Ishikawa (cell line): ENCODE data around the gene BFSP1.

Experiments
- CEBPB ChIP-seq: IDR thresholded peaks from 2 replicates; pipeline ENCODE4 v1.6.1; 2012
- CREB1 ChIP-seq: IDR thresholded peaks from 2 replicates; pipeline ENCODE4 v1.6.1; 2012; ENCODE audit warnings: low read depth
- EGR1 ChIP-seq: IDR thresholded peaks from 2 replicates; pipeline ENCODE4 v1.6.1; 2012
- EP300 ChIP-seq: IDR thresholded peaks from 2 replicates; pipeline ENCODE4 v1.6.1; 2012; ENCODE audit warnings: borderline replicate concordance
- FOXM1 ChIP-seq: IDR thresholded peaks from 2 replicates; pipeline ENCODE4 v1.6.1; 2012; ENCODE audit warnings: low read depth, borderline replicate concordance
- NFIC ChIP-seq: IDR thresholded peaks from 2 replicates; pipeline ENCODE4 v1.6.1; 2012
- RAD21 ChIP-seq: IDR thresholded peaks from 2 replicates; pipeline ENCODE4 v1.6.1; 2012; ENCODE audit warnings: low read depth
- REST ChIP-seq: IDR thresholded peaks from 2 replicates; pipeline ENCODE4 v1.6.1; 2012; ENCODE audit warnings: low read depth, mild to moderate bottlenecking
- TAF1 ChIP-seq: IDR thresholded peaks from 2 replicates; pipeline ENCODE4 v1.6.1; 2012; ENCODE audit warnings: low read depth, mild to moderate bottlenecking
- TCF12 ChIP-seq: IDR thresholded peaks from 2 replicates; pipeline ENCODE4 v1.6.1; 2012; ENCODE audit warnings: low read depth
- TEAD4 ChIP-seq: IDR thresholded peaks from 2 replicates; pipeline ENCODE4 v1.6.1; 2012
- YY1 ChIP-seq: IDR thresholded peaks from 2 replicates; pipeline ENCODE4 v1.6.1; 2012; ENCODE audit warnings: low read depth
- ZBTB7A ChIP-seq: IDR thresholded peaks from 2 replicates; pipeline ENCODE4 v1.6.1; 2012; ENCODE audit warnings: low read depth
- TF ChIP-seq, protein P1 (sequence below): IDR thresholded peaks from 2 replicates; pipeline ENCODE4 v1.6.1; 2012
- TF ChIP-seq, protein P2 (sequence below): IDR thresholded peaks from 2 replicates; pipeline ENCODE4 v1.6.1; 2012

Gene BFSP1

DNA sequence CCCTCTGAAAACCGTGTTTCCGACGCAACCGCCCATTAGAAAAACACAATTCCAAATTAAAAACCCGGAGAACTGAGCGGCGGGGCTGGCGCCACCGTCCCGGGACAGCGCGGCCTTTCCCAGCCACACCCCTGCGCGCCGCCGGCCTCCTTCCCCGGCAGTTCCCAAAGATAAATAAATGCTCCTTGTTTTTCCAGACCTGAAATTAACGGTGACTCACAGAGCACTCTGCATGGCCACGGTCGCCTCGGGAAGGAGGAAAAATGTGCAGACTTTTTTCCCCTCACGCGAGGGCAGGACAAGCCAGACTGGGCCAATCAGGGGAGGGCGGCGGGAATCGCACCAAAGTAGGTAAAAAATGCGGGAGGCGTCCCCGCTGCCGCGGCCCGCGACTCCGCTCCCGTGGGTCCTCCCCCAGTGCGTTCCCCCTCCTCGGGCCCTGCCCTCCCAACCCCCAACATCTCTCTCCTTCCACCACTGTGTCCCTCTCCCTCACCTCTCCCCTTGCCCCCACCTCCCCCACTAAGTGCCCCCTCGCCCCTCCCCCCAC is 37.9 kb upstream of the BFSP1 start:
- TF ChIP-seq EP300 (peak; percentile 52; the same call in 1 of the 2 replicates), NFIC (no peak), TAF1 (peak; percentile 61; the same call in 1 of the 2 replicates), YY1 (0 out of 2 replicates have a peak, but pooled peaks have one; percentile 40), RAD21 (no peak), EGR1 (no peak), TEAD4 (peak; percentile 26; the same call in 1 of the 2 replicates), FOXM1 (0 out of 2 replicates have a peak, but pooled peaks have one; percentile 10), CREB1 (no peak), TCF12 (peak; percentile 64), REST (no peak), ZBTB7A (no peak), CEBPB (no peak)
- TF ChIP-seq, protein P1, sequence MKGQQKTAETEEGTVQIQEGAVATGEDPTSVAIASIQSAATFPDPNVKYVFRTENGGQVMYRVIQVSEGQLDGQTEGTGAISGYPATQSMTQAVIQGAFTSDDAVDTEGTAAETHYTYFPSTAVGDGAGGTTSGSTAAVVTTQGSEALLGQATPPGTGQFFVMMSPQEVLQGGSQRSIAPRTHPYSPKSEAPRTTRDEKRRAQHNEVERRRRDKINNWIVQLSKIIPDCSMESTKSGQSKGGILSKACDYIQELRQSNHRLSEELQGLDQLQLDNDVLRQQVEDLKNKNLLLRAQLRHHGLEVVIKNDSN: 0 out of 2 replicates have a peak, but pooled peaks have one; percentile 6
- TF ChIP-seq, protein P2, sequence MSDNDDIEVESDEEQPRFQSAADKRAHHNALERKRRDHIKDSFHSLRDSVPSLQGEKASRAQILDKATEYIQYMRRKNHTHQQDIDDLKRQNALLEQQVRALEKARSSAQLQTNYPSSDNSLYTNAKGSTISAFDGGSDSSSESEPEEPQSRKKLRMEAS: peak; percentile 56; the same call in 1 of the 2 replicates

DNA sequence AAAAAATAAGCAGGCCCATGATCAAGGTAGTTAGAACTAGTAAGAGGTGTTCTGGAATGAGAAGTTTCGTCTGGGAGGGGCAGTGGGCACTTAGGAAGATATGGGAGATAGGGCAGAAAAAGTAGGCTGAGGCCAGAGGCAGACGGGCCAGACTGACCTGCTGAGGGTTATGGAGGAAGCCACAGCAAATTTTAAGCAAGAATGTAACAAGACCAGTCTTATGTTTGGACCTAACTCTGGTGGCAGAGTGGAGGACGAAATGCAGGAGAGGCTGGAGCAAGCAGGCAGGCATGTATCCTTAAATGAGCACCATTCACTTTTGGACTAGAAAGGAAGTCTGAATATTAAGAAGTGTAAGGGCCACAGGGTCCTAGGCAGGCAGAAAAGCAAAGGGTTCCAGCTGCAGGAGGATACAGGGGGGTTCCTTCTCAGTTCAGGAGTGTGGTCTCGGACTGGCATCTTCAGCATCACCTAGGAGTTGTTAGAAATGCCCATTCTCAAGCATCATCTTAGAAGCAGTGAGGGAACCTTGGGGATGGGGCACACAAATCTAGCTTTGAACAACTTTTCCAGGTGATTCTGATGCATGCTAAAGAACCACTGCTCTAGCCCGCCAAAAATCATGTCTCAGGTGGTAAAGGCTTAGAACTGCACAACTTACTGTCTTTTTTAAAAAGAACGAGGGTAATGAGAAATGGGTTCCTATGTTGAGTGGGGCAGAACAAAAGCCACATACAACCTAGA is 37.0 kb upstream of the BFSP1 start:
- no peak for TF ChIP-seq REST

DNA sequence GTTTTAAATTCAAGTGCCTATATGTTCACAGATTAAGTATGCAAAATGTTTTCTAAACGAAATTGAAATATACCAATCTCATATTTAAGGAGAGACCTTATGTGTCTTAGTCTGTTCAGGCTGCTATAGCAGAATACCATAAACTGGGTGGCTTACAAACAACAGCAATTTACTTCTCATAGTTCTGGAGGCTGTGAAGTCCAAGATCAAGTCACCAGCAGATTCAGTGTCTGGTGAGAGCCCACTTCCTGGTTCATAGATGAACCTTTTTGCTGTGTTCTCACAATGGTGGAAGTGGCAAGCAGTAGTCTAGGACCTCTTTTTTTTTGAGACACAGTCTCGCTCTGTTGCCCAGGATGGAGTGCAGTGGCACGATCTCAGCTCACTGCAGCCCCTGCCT is 35.2 kb upstream of the BFSP1 start:
- no peak for TF ChIP-seq TEAD4
- no peak for TF ChIP-seq YY1
- TF ChIP-seq TAF1: no peak
- TF ChIP-seq, protein P2: no peak
- TF ChIP-seq TCF12: no peak
- TF ChIP-seq FOXM1: no peak
- TF ChIP-seq, protein P1: no peak
- no peak for TF ChIP-seq EP300
- no peak for TF ChIP-seq CEBPB
- TF ChIP-seq NFIC: no peak
- TF ChIP-seq CREB1: no peak
- no peak for TF ChIP-seq ZBTB7A
- TF ChIP-seq RAD21: no peak
- TF ChIP-seq EGR1: no peak

DNA sequence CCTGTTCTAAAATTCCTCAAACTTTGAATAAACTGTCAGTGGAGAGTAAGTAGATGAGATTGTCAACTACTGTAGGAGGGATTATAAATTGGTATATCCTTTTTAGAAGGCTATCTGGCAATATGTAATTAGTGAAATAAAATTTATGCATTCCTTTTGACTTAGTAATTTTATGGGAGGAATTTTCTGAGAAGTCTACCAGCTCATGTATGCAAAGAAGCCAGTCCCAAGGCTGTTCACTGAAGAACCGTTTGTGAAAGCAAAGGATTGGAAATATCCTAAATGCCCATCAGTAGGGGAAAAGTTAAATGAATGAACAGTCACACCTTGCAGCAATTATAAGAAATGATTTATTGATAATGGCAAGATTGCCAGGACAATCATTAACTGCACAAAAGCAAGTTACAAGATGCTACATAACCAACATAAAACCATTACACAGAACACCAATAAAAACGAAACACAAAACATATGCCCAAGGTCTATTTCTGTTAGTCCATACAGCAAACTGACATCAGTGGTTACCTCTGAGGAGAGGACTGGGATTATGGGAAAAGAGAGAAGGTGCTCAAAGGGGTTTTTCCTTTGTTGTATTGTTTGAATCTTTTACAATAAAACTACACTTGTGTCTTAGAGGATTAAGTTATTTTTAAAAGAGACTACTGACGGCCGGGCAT is 34.1 kb upstream of the BFSP1 start:
- TF ChIP-seq EP300 (no peak), FOXM1 (no peak), ZBTB7A (no peak), TEAD4 (no peak), EGR1 (no peak), CEBPB (no peak), NFIC (no peak), TAF1 (no peak)

DNA sequence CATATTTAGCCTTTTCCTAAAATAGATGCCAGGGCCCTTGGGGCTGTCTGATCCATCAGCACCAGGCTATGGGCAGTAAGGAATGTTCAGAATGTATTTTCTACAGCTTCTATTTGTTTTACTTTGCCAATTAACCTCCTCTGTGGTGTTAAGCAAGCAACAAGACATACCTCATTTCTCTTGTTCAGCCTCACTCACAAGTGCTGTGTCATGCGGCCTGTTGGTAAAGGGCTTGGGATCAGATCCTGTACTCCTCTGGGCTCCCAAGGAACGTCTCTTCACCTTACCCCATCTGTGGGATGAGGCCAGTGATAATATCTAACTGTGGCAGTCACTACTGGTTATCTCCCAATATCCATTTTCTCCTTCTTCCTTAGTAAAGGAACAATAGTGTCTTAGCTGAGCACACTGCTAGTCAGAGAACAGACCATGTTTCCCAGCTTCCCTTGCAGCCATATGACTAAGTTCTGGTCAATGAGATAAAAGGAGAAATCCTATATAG is 31.7 kb upstream of the BFSP1 start:
- TF ChIP-seq CREB1 (no peak), EP300 (no peak), ZBTB7A (no peak), EGR1 (no peak), REST (no peak), FOXM1 (no peak), TCF12 (no peak), TEAD4 (no peak), YY1 (no peak), RAD21 (no peak), TAF1 (no peak), NFIC (no peak), CEBPB (no peak)
- TF ChIP-seq, protein P1: no peak
- TF ChIP-seq, protein P2: no peak
